PC-9 (cell line): ENCODE data around the gene LENG8. TPM values are rescaled to one million over a fixed set of nuclear protein-coding genes. Genes with fewer than 3 reads are reported as not detected.
A peak's percentile ranks its signal among the peaks of the same experiment; 100 is the strongest.

Experiments
- BruUV-seq: library from RNA; stranded (reverse); fragments of 400-500 nt; replicated peaks from 2 replicates; lab custom pipeline; 2021; lab: Mats Ljungman, UMichigan
- CTCF ChIA-PET: fragments of 300-600 bp; sonication (Branson Sonifier 250); formaldehyde crosslinking; loops from one replicate; lab custom pipeline; 2022; ENCODE audit warnings: antibody characterized with exemption; lab: Charles Lee
- POLR2A ChIA-PET: fragments of 300-600 bp; sonication (Branson Sonifier 250); formaldehyde crosslinking; loops from one replicate; lab custom pipeline; 2022; ENCODE audit warnings: antibody characterized with exemption; ENCODE audit not compliant: unreplicated experiment; lab: Charles Lee
- DNase-seq, 2 experiments: peaks; one replicate each; pipeline versions ENCODE4 v3.0.0 to v3.0.0-alpha.2; 2015 to 2022; ENCODE audit warnings: mixed read lengths in 1 of 2
- H2AFZ ChIP-seq: fragments of 200-600 bp; sonication (generic); 2 replicates; pipeline ENCODE4 v1.8.1; 2017; ENCODE audit warnings: antibody characterized with exemption
- H3F3A ChIP-seq: fragments of 200-600 bp; sonication (generic); 2 replicates; pipeline ENCODE4 v1.8.1; 2017; ENCODE audit warnings: antibody characterized with exemption, mild to moderate bottlenecking, low read depth; ENCODE audit not compliant: insufficient read depth
- H3K27ac ChIP-seq: fragments of 200-600 bp; sonication (generic); 2 replicates; pipeline ENCODE4 v1.6.1; 2016; ENCODE audit warnings: mixed run types
- H3K27me3 ChIP-seq: fragments of 200-600 bp; sonication (generic); 2 replicates; pipeline ENCODE4 v1.6.1; 2016; ENCODE audit warnings: low read depth, mixed run types; ENCODE audit not compliant: insufficient read depth
- H3K36me3 ChIP-seq: fragments of 200-600 bp; sonication (generic); 2 replicates; pipeline ENCODE4 v1.6.1; 2016; ENCODE audit warnings: low read depth, mixed run types
- H3K4me1 ChIP-seq: fragments of 200-600 bp; sonication (generic); replicated peaks from 2 replicates; pipeline ENCODE4 v1.6.1; 2016; ENCODE audit warnings: mixed run types; ENCODE audit not compliant: insufficient read depth
- H3K4me2 ChIP-seq: fragments of 200-600 bp; sonication (generic); 2 replicates; pipeline ENCODE4 v1.6.1; 2017; ENCODE audit warnings: mixed run types
- H3K4me3 ChIP-seq: fragments of 200-600 bp; sonication (generic); 2 replicates; pipeline ENCODE4 v1.6.1; 2016; ENCODE audit warnings: mixed run types
- H3K79me2 ChIP-seq: fragments of 200-600 bp; sonication (generic); 2 replicates; pipeline ENCODE4 v1.6.1; 2017; ENCODE audit warnings: low read depth, mixed run types
- H3K9me2 ChIP-seq: fragments of 200-600 bp; sonication (generic); 2 replicates; pipeline ENCODE4 v1.8.1; 2017; ENCODE audit warnings: mild to moderate bottlenecking; ENCODE audit not compliant: insufficient read depth
- H3K9me3 ChIP-seq: fragments of 200-600 bp; sonication (generic); 2 replicates; pipeline ENCODE4 v1.8.1; 2016; ENCODE audit warnings: low read depth; ENCODE audit not compliant: insufficient read depth
- H4K20me1 ChIP-seq: fragments of 200-600 bp; sonication (generic); 2 replicates; pipeline ENCODE4 v1.8.1; 2017; ENCODE audit not compliant: insufficient read depth
- CTCF ChIP-seq: fragments of 200-600 bp; sonication (generic); conservative IDR thresholded peaks from 2 replicates; pipeline ENCODE4 v1.6.1; 2017; ENCODE audit warnings: mixed run types, antibody characterized with exemption, mild to moderate bottlenecking, moderate library complexity
- EZH2 ChIP-seq: fragments of 200-600 bp; sonication (generic); IDR thresholded peaks from 2 replicates; pipeline ENCODE4 v1.8.0; 2017; ENCODE audit warnings: antibody characterized with exemption, low read depth
- intact Hi-C: fragments of 100-400 bp; cut with micrococcal nuclease; formaldehyde crosslinking; loops from one replicate; pipeline ENCODE4 v1.10.0; 2022; ENCODE audit not compliant: unreplicated experiment
- total RNA-seq: library from RNA; stranded (reverse); gene quantifications from 2 replicates; pipeline ENCODE4 v1.2.3, GENCODE V29; 2021

Gene LENG8
- total RNA-seq, 1 experiment from 2014 or later = 274 TPM

DNA sequence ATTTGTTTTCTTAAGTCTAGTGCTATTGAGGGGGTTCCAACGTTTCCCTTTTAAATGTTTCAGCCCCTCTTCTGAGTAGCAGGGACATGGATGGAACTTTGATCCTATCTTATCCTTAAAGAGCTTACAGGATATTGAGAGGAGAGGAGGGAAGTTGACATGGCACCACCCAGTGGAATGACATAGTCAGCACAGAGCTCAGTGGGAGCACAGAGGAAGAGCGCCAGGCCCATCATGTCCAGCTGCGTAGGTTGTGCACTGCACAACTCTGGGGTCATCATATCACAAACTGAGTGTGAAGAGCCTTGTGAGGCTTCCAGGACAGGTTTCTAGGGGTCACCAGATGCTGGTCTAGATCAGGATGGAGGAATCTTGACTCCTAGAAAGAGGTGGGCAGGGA, 28.7 kb downstream of the LENG8 start:
- Histone ChIP-seq H3K9me2 (no peaks in the 10 kb centered on the region), H3K4me1 (no peaks in the 10 kb centered on the region), H3K9me3 (no peaks in the 10 kb centered on the region), H3K4me3 (no peak overlapping the region), H3K4me2 (no peak overlapping the region), H3K27ac (no peak overlapping the region), H4K20me1 (no peaks in the 10 kb centered on the region), H2AFZ (no peak overlapping the region), H3K27me3 (0 out of 2 replicates have a peak, but pooled peaks cover 6% of the 10 kb centered on the region), H3K36me3 (no peaks in the 10 kb centered on the region), H3F3A (0 out of 2 replicates have a peak, but pooled peaks cover 5% of the 10 kb centered on the region), H3K79me2 (no peaks in the 10 kb centered on the region)
- ChIA-PET CTCF (interaction anchor here (0.7 to 1.1 kb wide), 2 partner anchors 196 to 688 kb away, joined by 3 to 4 read pairs; no protein-coding TSS in a partner anchor), POLR2A (no interaction called here)
- no TSS peak for BruUV-seq
- intact Hi-C loops = no loop called here
- TF ChIP-seq EZH2 (no peak), CTCF (no peak; the same call in 1 of the 2 replicates)
- DNase-seq = peak in 1 of 2 experiments; percentile 25

GRCh38 chr19:54478677-54479266, 29.8 kb downstream of the LENG8 start:
- Histone ChIP-seq H3K36me3 (no peaks in the 10 kb centered on the region), H2AFZ (no peak overlapping the region), H3K4me1 (no peaks in the 10 kb centered on the region), H3K79me2 (no peaks in the 10 kb centered on the region), H3K9me3 (no peaks in the 10 kb centered on the region), H3K27me3 (0 out of 2 replicates have a peak, but pooled peaks cover 7% of the 10 kb centered on the region), H3K4me2 (no peak overlapping the region), H3K9me2 (no peaks in the 10 kb centered on the region), H3K27ac (no peak overlapping the region), H4K20me1 (no peaks in the 10 kb centered on the region), H3F3A (0 out of 2 replicates have a peak, but pooled peaks cover under 1% of the 10 kb centered on the region), H3K4me3 (no peak overlapping the region)
- ChIA-PET CTCF (interaction anchor here (0.6 to 0.8 kb wide), 2 partner anchors 9 to 730 kb away, joined by 3 to 4 read pairs; no protein-coding TSS in a partner anchor), POLR2A (no interaction called here)
- BruUV-seq = no TSS peak
- intact Hi-C loops = no loop called here
- no peak for TF ChIP-seq EZH2
- peak; percentile 84 for TF ChIP-seq CTCF
- DNase-seq = peak in 1 of 2 experiments; percentile 35

DNA sequence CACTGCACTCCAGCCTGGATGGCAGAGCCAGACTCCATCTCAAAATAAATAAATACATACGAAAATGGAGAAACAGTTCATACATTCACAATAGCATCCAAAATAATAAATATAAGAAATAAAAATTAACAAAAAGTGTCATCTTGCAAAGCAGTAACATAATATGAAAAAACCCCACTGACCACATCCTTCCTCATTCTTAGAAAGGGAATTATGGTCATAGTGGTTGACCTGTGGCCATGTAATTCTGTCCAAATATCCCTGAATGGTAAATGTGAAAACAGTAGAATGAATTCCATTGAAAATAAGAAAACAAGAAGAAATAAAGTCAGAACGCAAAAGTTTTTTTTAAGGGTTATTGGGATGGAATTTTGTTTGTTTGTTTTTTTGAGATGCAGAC, 31.1 kb downstream of the LENG8 start:
- Histone ChIP-seq H3K79me2 (no peaks in the 10 kb centered on the region), H3K27me3 (peaks cover 19% of the 10 kb centered on the region; the same call in 1 of the 2 replicates), H3F3A (no peaks in the 10 kb centered on the region), H3K4me1 (no peaks in the 10 kb centered on the region), H3K9me3 (no peaks in the 10 kb centered on the region), H3K9me2 (no peaks in the 10 kb centered on the region), H3K4me2 (no peak overlapping the region), H3K4me3 (no peak overlapping the region), H2AFZ (no peak overlapping the region), H3K36me3 (no peaks in the 10 kb centered on the region), H3K27ac (no peak overlapping the region), H4K20me1 (no peaks in the 10 kb centered on the region)
- BruUV-seq = no TSS peak
- peak in 1 of 2 experiments; percentile 19 for DNase-seq
- ChIA-PET CTCF (interaction anchor here (0.6 to 0.8 kb wide), 3 partner anchors 487 to 1125 kb away, joined by 4 to 17 read pairs (median 7); no protein-coding TSS in a partner anchor), POLR2A (no interaction called here)
- no peak for TF ChIP-seq CTCF
- no peak for TF ChIP-seq EZH2
- intact Hi-C loops = no loop called here
